NCI-H146 treated with DMSO at 0.1 percent for 48 hours (cell line): Measurements from ENCODE around the gene DCTN5.
"Not testable (repeated sequence)": the region's sequence is repeated elsewhere in the genome, so short reads cannot be mapped to it uniquely, and the experiment has no call there.

ENCODE experiments used
- DNase-seq: peaks from one replicate; lab custom pipeline; 2025; ENCODE audit not compliant: unreplicated experiment; lab: John Stamatoyannopoulos, UW

Gene DCTN5

GRCh38 chr16:23691483-23692189 is 50.4 kb downstream of the DCTN5 start:
- DNase-seq: no peak

GRCh38 chr16:23692190-23692837 is 51.0 kb downstream of the DCTN5 start:
- no peak for DNase-seq

- no peak for DNase-seq
Observed at GRCh38 chr16:23694265-23694643, 53.0 kb downstream of the DCTN5 start.

DNA sequence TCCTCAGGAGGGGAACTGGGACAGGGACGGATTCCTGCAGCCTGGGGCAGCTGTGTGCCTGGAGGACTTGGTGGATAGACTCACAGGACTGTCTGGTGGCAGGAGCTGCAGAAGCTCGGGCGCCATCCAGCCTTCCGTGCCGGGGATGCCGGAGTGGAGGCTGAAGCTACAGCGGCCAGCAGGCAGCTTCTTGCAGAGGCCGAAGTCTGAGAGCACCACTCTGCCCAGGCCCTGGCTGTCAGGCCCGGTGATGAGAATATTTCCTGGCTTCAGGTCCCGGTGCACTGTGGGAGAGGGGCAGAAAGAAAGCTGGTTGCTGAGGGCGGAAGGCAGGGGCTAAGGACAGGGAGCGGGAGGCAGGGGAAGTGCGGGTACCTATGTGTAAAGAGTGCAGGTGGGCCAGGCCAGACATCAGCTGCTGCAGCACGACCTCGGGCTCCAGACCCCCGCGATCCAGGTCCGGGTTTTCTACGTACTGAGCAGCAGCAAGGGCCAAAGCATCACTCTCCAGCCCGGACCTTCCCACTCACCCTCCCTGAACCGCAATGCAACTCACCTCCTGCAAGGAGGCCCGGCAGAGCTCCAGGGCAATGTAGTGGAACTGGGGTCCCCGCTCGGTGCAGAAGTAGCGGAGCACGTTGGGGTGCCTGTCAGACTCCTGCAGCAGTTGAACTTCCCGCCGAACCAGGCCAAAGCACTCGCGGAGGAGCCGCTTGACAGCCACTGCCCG is 53.5 kb downstream of the DCTN5 start:
- no peak for DNase-seq

- DNase-seq: no peak
Observed at GRCh38 chr16:23695756-23696155, 54.5 kb downstream of the DCTN5 start.

GRCh38 chr16:23699100-23699499 is 57.8 kb downstream of the DCTN5 start:
- no peak for DNase-seq

GRCh38 chr16:23700093-23700492 is 58.8 kb downstream of the DCTN5 start:
- DNase-seq: no peak

DNA sequence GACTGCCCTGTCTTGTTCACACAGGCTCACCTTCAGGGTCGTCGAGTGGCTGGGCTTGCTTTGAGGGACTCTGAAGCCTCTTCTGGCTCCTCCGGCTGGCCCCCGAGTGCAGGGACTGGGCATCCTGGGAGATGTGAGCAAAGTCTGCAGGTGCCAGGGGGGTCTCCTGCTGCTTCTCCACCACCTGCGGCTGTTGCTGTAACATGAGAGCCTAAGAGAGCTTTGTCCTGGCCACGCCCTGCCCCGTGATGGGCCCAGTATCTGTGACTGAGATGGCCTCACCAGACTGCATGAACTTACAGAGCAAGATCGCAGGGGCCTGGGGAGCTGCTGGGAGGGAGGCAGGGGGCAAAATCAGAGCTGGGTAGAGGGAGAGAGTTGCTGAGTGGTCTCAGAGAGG is 59.2 kb downstream of the DCTN5 start:
- peak; percentile 80 for DNase-seq

DNA sequence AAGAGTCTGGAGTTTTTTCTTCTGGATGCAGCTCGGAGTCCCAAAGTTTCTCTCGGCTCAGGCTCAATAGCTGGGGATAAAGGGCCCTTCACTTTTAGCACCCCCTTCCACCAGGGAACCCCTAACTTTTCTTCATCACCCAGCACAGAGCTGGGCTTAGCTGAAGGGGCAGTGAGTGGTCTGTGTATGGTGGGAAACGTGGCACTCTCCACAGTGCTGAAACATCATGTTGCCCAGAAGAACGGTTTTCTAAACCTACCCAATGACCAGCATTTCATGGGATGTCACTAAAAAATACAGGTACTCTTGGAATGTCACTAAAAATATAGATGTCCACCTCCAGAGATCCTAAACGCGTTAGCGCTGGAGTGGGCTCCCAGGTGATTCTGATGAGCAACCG is 59.8 kb downstream of the DCTN5 start:
- DNase-seq: no peak

DNA sequence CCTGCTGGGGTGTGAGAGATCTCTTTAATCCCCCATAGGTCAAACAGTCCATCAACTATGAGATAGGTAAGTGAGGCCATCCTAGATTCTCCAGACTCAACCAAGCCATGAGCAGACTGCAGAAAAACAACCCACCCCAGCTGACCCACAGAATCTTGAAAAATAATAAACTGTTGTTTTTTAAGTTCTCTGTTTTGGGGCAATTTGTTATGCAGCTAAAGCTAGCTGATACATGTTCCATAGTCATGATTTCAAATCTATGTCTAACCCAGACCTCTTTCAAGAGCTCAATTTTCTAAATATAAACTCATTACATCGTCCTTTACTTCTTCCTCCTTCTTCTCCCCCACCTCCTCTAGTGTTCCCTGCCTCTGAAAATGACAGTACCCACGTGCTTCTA is 61.7 kb downstream of the DCTN5 start:
- DNase-seq: no peak

GRCh38 chr16:23704772-23705516 is 63.7 kb downstream of the DCTN5 start:
- DNase-seq: no peak

DNA sequence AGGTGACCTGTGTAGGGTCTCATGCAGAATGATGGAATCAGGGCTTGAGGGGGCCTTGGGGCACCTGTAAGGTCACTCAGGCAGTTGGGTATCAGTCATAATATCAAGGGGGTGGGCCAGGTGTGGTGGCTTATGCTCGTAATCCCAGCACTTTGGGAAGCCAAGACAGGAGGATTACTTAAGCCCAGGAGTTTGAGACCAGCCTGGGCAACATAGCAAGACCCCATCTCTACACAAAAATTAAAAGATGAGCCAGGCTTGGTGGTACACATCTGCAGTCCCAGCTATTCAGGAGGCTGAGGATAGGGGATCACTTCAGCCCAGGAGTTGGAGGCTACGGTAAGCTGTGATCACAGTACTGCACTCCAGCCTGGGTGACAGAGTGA is 64.2 kb downstream of the DCTN5 start:
- no peak for DNase-seq

- DNase-seq: no peak
Observed at GRCh38 chr16:23706439-23706838, 65.2 kb downstream of the DCTN5 start.

DNA sequence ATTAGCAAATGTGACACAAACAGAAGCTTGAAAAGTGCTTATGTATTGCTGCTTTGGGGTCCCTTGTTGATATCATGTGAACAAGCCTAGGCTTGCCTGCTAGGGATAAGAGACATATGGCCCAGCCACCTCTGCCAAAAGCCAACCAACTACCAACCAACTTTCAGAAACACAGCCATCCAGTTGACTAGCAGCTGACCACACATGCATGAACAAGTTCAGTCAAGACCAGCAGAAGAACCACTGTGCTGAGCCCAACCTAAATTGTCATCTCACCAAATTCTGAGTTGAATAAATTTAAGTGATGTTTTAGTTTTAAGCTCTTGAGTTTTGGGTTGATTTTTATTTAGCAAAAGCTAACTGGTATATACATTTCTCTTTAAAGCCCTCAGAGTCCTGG is 68.3 kb downstream of the DCTN5 start:
- no peak for DNase-seq

DNA sequence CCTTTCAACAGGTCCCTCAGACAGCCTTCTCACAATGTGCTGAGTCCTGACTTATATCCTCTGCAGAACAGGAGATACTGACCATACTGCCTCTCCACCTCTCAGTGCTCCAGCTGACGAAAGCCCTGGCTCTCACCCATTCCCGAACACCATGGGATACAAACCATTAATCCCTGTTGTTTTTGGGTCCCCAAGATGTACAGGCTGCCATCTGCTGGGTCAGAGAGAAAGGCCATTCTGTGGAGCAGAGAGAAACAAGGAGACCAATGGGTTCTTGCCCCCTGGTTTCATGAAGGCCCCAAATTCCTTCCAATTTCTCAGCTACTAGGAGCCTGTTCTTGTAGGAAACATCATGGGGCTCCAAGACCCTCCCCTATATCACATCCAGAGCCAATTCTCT is 68.7 kb downstream of the DCTN5 start:
- DNase-seq: no peak

- DNase-seq: no peak
Observed at GRCh38 chr16:23710504-23710903, 69.2 kb downstream of the DCTN5 start.

DNA sequence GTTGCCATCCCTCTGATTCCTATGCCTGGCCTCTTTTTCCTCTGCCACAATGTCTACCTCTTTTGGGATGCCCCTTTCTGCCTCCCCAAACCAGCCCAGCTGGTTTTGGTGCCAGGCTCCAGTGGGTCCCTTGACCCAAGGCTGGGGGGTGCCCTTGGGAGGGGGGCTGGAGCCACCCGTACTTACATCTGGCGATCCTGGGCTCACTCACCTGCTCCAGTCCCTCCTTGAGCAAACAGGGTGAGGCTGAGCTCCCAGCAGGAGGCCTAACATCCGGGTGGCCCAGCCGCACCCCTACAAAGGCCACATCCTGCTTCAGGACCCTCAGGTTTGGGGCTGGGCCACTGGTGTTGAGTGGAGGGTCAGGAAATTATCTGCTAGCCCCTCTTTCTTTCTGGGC is 70.5 kb downstream of the DCTN5 start:
- DNase-seq: no peak

DNA sequence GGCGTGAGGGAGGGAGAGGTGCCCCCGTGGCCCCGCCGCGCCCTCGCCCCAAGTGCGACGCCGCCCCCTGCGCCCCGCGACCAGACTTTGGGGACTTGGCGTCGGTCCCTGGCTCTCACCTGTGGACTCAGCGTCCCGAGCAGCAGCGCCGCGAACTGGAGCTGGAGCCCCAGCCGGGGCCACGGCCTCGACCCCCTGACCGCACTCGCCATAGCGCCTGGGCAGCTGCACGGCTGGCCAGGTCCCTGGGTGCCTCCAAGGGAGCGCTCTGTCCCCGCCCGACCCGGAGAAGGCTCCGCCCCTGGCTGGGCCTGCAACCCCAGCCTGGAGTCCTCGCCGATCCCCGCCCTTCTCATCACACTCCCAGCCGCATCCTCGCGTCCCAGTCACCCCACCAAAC is 71.7 kb downstream of the DCTN5 start, which contains the start of gene ERN2:
Gene ERN2, minus strand, starts transcription at position 247 of the 400 bp plus-strand sequence. Its CDS starts 35 bp downstream, at position 212.
- no peak for DNase-seq

GRCh38 chr16:23716484-23716883 is 75.2 kb downstream of the DCTN5 start:
- no peak for DNase-seq

DNA sequence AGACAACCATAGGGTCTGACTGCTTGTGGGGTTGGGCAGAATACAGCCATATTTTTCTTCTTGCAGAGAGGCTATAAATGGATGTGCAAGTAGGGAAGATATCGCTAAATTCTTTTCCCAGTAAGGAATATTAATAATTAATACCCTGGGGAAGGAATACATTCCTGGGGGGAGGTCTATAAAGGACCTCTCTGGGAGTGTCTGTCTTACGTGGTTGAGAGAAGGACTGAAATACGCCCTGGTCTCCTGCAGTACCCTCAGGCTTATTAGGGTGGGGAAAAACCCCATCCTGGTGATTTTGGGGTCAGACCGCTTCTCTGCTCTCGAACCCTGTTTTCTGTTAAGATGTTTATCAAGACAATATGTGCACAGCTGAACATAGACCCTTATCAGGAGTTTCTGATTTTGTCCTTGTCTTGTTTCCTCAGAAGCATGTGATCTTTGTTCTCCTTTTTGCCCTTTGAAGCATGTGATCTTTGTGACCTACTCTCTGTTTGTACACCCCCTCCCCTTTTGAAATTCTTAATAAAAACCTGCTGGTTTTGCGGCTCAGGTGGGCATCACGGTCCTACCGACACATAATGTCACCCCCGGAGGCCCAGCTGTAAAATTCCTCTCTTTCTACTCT is 81.5 kb downstream of the DCTN5 start:
- not testable (repeated sequence) for DNase-seq
